Left lung (tissue), 10 donors: ENCODE results near the gene PIP5KL1. TPM values are rescaled to one million over a fixed set of nuclear protein-coding genes. Genes with fewer than 3 reads are reported as not detected.
A peak's percentile ranks its signal among the peaks of the same experiment; 100 is the strongest.

Source experiments
- ATAC-seq: fragments of 200-7000 bp; cut with Tn5 transposase; one replicate; pipeline ENCODE4 v1.9.1; 2020; ENCODE audit warnings: moderate library complexity
- DNase-seq, 4 donors: peaks; one replicate each; pipeline ENCODE4 v3.0.0-alpha.2; 2013 to 2020
- H3K27ac ChIP-seq, 2 donors: fragments of 200-600 bp; sonication (generic) in 1 of 2; one replicate each; pipeline versions ENCODE4 v1.5.0 to v1.8.0; 2020 to 2021
- H3K27me3 ChIP-seq, 2 donors: fragments of 200-600 bp; sonication (generic) in 1 of 2; one replicate each; pipeline versions ENCODE4 v1.5.0 to v1.8.0; 2020 to 2021
- H3K36me3 ChIP-seq, 2 donors: fragments of 200-600 bp; sonication (generic) in 1 of 2; one replicate each; pipeline versions ENCODE4 v1.5.0 to v1.8.0; 2020 to 2021
- H3K4me1 ChIP-seq, 2 donors: fragments of 200-600 bp; one replicate each; pipeline ENCODE4 v1.8.0; 2021
- H3K4me3 ChIP-seq, 2 donors: fragments of 200-600 bp; sonication (generic) in 1 of 2; one replicate each; pipeline versions ENCODE4 v1.5.0 to v1.8.0; 2020 to 2021; ENCODE audit warnings: mild to moderate bottlenecking in 1 of 2
- H3K9me3 ChIP-seq, 2 donors: fragments of 200-600 bp; sonication (generic) in 1 of 2; one replicate each; pipeline versions ENCODE4 v1.5.0 to v1.8.0; 2020 to 2021
- intact Hi-C, 2 donors: fragments of 100-400 bp; cut with DNase I; formaldehyde crosslinking; loops; one replicate each; pipeline versions ENCODE4 v1.11.2 to v1.14.2; 2022
- polyA plus RNA-seq, 6 donors: library from polyadenylated mRNA; unstranded; fragments of 120-200 nt; gene quantifications; one replicate each; pipeline ENCODE4 v1.2.1, GENCODE V29; 2013; ENCODE audit not compliant: insufficient read length in 6 of 6
- total RNA-seq, 2 donors: library from RNA; stranded (reverse); fragmentation: NEBNext Ultra II Directional; extraction: Animal tissue kit (Norgen Biotek cat#: 25700); gene quantifications; one replicate each; pipeline ENCODE4 v1.2.1, GENCODE V29; 2021
- TF ChIP-seq, protein P1 (sequence below), 2 donors: fragments of 200-600 bp; sonication (generic) in 1 of 2; IDR thresholded peaks; one replicate each; pipeline versions ENCODE4 v1.5.0 to v1.8.0; 2021; ENCODE audit warnings: antibody characterized with exemption in 2 of 2
- donor health status: DM: no; HTN: yes; CAD: no.
- donor health status: DM: no; HTN: no; CAD: no.

The PIP5KL1 gene
- total and polyA plus RNA-seq, 8 donors: 2.7 to 7.9 (median 5.0) TPM

DNA sequence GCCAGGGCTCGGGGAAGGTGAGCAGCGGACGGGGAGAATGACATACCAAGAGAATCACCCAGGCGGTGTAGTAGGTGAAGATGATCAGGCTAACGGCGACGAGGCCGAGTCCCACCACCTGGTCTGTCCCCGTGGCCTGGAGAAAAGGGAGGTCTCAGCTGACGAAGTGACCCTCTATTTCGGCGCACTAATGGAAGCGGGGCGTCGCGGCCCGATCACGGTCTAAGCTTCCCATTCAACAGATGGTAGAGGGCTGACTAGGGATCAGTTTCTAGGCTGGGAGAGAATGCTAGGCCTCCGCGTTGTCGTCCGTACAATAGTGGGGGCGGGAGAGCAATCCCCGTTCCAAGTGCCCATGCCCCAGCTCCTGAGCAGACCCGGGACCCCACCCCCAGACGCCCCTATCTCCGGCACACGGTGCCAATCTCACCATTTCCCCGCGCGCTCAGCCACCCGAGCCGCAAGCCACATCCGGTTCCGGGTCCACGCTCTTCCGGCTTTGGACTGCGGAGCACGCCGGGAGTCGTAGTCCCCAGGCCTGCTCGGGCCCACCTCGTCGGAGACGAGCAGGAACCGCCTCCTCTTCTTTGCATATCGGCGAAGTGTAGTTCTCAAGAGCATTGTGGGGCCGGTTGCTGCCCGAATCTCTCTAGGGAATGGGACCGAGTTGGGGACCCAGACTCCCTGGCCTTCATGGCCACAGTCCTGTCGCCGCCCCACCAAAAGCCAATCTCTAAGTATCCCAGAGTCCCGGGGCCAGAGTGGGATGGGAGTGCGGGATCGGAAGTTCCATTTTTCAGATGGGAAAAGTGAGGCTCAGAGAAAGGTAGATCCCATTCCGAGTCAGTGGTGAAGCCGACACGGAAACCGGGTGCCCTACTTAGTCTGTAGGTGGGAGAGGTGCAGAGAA is 7.1 kb upstream of the PIP5KL1 start, which contains the start of gene DPM2:
TSS of gene DPM2 (minus strand) at position 467 of the 910 bp plus-strand sequence. CDS start at position 433, 34 bp downstream.
- ATAC-seq (peak; percentile 93), DNase-seq (peak; percentile 85 to 95 (median 90))
- Histone ChIP-seq H3K4me1 (peaks cover 9 to 44% of the 10 kb centered on the region in 2 donors), H3K4me3 (peak within 1 kb of the TSS; percentile 67 to 91), H3K36me3 (peaks cover 0 to 15% of the 10 kb centered on the region in 2 donors), H3K9me3 (no peaks in the 10 kb centered on the region), H3K27ac (peak within 1 kb of the TSS; percentile 31 to 64), H3K27me3 (no peaks in the 10 kb centered on the region)
- TF ChIP-seq, protein P1, sequence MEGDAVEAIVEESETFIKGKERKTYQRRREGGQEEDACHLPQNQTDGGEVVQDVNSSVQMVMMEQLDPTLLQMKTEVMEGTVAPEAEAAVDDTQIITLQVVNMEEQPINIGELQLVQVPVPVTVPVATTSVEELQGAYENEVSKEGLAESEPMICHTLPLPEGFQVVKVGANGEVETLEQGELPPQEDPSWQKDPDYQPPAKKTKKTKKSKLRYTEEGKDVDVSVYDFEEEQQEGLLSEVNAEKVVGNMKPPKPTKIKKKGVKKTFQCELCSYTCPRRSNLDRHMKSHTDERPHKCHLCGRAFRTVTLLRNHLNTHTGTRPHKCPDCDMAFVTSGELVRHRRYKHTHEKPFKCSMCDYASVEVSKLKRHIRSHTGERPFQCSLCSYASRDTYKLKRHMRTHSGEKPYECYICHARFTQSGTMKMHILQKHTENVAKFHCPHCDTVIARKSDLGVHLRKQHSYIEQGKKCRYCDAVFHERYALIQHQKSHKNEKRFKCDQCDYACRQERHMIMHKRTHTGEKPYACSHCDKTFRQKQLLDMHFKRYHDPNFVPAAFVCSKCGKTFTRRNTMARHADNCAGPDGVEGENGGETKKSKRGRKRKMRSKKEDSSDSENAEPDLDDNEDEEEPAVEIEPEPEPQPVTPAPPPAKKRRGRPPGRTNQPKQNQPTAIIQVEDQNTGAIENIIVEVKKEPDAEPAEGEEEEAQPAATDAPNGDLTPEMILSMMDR (IDR thresholded peaks at IDR 0.05): no peak
- intact Hi-C loops: no loop called here

DNA sequence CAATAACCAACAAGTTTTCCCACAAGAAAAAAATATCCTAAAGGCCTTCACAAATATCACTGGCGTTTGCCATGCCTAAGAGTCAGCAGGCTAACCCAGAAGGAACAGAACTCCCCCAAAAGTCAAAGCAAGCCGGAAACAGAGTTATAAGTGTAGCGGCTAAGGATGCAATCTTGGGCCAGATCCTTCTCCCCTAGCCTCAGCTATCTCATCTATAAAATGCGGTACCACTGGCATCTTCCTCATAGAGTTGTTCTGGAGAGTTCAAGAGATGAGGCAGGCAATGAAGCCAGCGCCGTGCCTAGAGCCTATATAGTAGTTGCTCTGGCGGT is 6.4 kb upstream of the PIP5KL1 start:
- DNase-seq: no peak
- ATAC-seq: peak; percentile 2
- Histone ChIP-seq H3K9me3 (no peaks in the 10 kb centered on the region), H3K36me3 (peaks cover 0 to 15% of the 10 kb centered on the region in 2 donors), H3K27me3 (no peaks in the 10 kb centered on the region), H3K27ac (peak overlapping the region in 1 of 2 donors; percentile 64), H3K4me3 (peak overlapping the region; percentile 67 to 91), H3K4me1 (peaks cover 9 to 40% of the 10 kb centered on the region in 2 donors)
- intact Hi-C loops: no loop called here
- TF ChIP-seq, protein P1 (IDR thresholded peaks at IDR 0.05): no peak

DNA sequence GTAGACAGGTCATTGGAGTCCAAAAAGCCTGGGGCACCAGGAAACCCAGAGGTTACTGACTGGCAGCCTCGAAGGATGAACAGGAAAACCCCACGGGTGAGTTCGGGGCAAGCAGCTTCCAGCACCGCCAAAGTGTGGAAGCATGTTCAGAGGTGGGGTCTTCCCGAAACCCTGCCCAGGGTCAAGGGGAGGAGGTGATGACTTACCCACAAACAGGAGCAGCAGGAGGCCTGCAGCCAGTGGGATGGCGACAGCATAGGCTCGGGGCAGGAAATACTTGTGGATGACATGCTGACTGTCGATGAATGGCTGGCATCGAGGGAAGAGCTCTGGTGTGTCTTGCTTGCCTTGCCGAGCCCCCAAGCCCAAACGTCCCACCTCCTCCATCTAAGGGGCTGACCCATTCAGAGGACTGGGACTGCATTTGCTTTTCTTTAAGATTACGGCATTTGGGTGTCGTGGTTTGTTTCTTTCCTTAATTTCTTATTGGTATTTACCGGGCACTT is 5.8 kb upstream of the PIP5KL1 start:
- Histone ChIP-seq H3K27ac (no peak overlapping the region), H3K36me3 (peaks cover 0 to 15% of the 10 kb centered on the region in 2 donors), H3K9me3 (no peaks in the 10 kb centered on the region), H3K4me1 (peaks cover 11 to 46% of the 10 kb centered on the region in 2 donors), H3K27me3 (peaks cover 0 to 2% of the 10 kb centered on the region in 2 donors), H3K4me3 (peak overlapping the region in 1 of 2 donors; percentile 91)
- ATAC-seq (no peak), DNase-seq (peak in 1 of 4 donors; percentile 48)
- intact Hi-C loops: no loop called here
- TF ChIP-seq, protein P1 (IDR thresholded peaks at IDR 0.05): no peak

DNA sequence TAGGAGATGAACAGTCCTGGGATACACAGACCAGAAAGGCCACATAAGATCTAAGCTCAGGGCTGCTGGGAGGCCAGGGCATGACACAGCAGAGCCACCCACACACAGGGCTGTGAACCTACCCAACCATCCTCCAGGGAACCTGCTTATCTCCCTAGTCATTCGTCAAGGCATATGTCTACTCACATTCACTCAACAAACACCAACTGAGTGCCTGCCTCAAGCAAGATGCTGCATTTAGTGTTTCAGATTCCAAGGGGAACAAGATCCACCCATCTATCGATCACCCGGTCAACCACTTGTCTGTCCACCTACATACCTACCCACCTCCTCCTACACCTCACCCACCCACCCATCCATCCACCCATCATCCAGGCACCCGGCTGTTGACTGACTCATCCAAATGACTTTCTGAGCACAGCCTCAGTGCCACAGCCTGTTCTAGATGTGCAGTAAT is 5.2 kb upstream of the PIP5KL1 start:
- no peak overlapping the region for H3K27ac ChIP-seq
- DNase-seq: no peak
- peak overlapping the region in 1 of 2 donors; percentile 91 for H3K4me3 ChIP-seq
- intact Hi-C loops: no loop called here
- peaks cover 17 to 52% of the 10 kb centered on the region in 2 donors for H3K4me1 ChIP-seq
- peaks cover 0 to 8% of the 10 kb centered on the region in 2 donors for H3K27me3 ChIP-seq
- no peaks in the 10 kb centered on the region for H3K9me3 ChIP-seq
- peaks cover 0 to 15% of the 10 kb centered on the region in 2 donors for H3K36me3 ChIP-seq
- no peak for ATAC-seq
- TF ChIP-seq, protein P1 (IDR thresholded peaks at IDR 0.05): no peak

DNA sequence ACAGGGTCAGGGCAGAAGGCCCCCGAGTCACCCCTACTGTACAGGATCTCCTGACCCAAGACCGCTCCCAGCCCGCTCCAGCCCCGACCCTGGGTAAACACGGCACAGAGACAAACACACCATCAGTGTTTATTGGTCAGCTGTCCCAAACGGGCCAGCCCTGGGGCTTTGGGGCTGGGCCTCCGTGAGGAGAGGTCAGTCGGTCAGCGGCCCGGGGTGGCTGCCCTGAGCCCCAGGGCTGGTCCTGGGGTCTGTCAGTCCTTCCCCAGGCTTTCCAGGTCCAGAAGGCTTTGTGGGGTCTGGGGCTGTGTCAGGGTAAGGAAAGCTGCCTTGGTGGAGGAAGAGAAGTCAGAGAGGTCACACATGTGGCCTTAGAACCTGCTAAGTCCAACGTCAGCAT is 4.4 kb upstream of the PIP5KL1 start:
- Histone ChIP-seq H3K9me3 (no peaks in the 10 kb centered on the region), H3K36me3 (peaks cover 0 to 15% of the 10 kb centered on the region in 2 donors), H3K4me1 (peaks cover 22 to 60% of the 10 kb centered on the region in 2 donors), H3K4me3 (no peak overlapping the region), H3K27me3 (peaks cover 0 to 16% of the 10 kb centered on the region in 2 donors), H3K27ac (no peak overlapping the region)
- TF ChIP-seq, protein P1 (IDR thresholded peaks at IDR 0.05): no peak
- intact Hi-C loops: no loop called here
- no peak for DNase-seq
- no peak for ATAC-seq
